ENCODE data around the gene SLC51B.
A peak's percentile ranks its signal among the peaks of the same experiment; 100 is the strongest.

SLC51B gene

GRCh38 chr15:65082303-65082953 is 37.2 kb downstream of the SLC51B start:
- DNase-seq (ENCODE audit: low read depth) = peak; percentile 26
- H3K4me3 ChIP-seq (ENCODE audit: low read length) = no peak overlapping the region
- no peak for TF ChIP-seq CTCF (IDR thresholded peaks at IDR 0.05; ENCODE audit: insufficient read depth, low read depth, low read length, missing control alignments)

GRCh38 chr15:65083262-65083701 is 38.1 kb downstream of the SLC51B start:
- peak; percentile 29 for TF ChIP-seq CTCF (IDR thresholded peaks at IDR 0.05; ENCODE audit: insufficient read depth, low read depth, low read length, missing control alignments)
- H3K4me3 ChIP-seq (ENCODE audit: low read length) = no peak overlapping the region
- DNase-seq (ENCODE audit: low read depth) = no peak

GRCh38 chr15:65084500-65085206 is 39.5 kb downstream of the SLC51B start:
- no peak overlapping the region for H3K4me3 ChIP-seq (ENCODE audit: low read length)
- no peak for DNase-seq (ENCODE audit: low read depth)
- no peak for TF ChIP-seq CTCF (IDR thresholded peaks at IDR 0.05; ENCODE audit: insufficient read depth, low read depth, low read length, missing control alignments)

- DNase-seq (ENCODE audit: low read depth) = no peak
- H3K4me3 ChIP-seq (ENCODE audit: low read length) = no peak overlapping the region
- TF ChIP-seq CTCF (IDR thresholded peaks at IDR 0.05; ENCODE audit: insufficient read depth, low read depth, low read length, missing control alignments) = no peak
Measured at GRCh38 chr15:65085207-65085753, 40.1 kb downstream of the SLC51B start.

GRCh38 chr15:65085990-65086679 is 40.9 kb downstream of the SLC51B start:
- peak; percentile 52 for DNase-seq (ENCODE audit: low read depth)

GRCh38 chr15:65086680-65087111 is 41.5 kb downstream of the SLC51B start:
- H3K4me3 ChIP-seq (ENCODE audit: low read length) = no peak overlapping the region
- DNase-seq (ENCODE audit: low read depth) = peak; percentile 41
- peak; percentile 22 for TF ChIP-seq CTCF (IDR thresholded peaks at IDR 0.05; ENCODE audit: insufficient read depth, low read depth, low read length, missing control alignments)

More at GRCh38 chr15:65085990-65086679, 40.9 kb downstream of the SLC51B start:
- H3K4me3 ChIP-seq (ENCODE audit: low read length) = no peak overlapping the region
- TF ChIP-seq CTCF (IDR thresholded peaks at IDR 0.05; ENCODE audit: insufficient read depth, low read depth, low read length, missing control alignments) = peak; percentile 51

All from epithelial cell of esophagus (primary cell).